NT2/D1 (cell line): ENCODE results near the gene FLOT2.
"Not testable (repeated sequence)": the region's sequence is repeated elsewhere in the genome, so short reads cannot be mapped to it uniquely, and the experiment has no call there.

Source experiments
- DNase-seq: peaks from one replicate; pipeline ENCODE4 v3.0.0-alpha.2; 2011; ENCODE audit warnings: low read depth, low spot score
- H3K27me3 ChIP-seq: 2 replicates; pipeline ENCODE4 v1.6.0; 2011; ENCODE audit warnings: mild to moderate bottlenecking; ENCODE audit not compliant: insufficient read length, insufficient read depth
- H3K36me3 ChIP-seq: 2 replicates; pipeline ENCODE4 v1.6.1; 2011; ENCODE audit warnings: mild to moderate bottlenecking, low read length, mixed read lengths; ENCODE audit not compliant: insufficient read depth, insufficient read length
- H3K4me1 ChIP-seq: 2 replicates; pipeline ENCODE4 v1.5.1; 2011; ENCODE audit not compliant: insufficient read depth, insufficient read length
- H3K4me3 ChIP-seq: 2 replicates; pipeline ENCODE4 v1.5.1; 2011; ENCODE audit warnings: low read depth; ENCODE audit not compliant: insufficient read length
- H3K9ac ChIP-seq: 2 replicates; pipeline ENCODE4 v1.6.0; 2011; ENCODE audit warnings: low read depth; ENCODE audit not compliant: insufficient read length
- H3K9me3 ChIP-seq: 2 replicates; pipeline ENCODE4 v1.5.1; 2011; ENCODE audit warnings: mild to moderate bottlenecking, low read length; ENCODE audit not compliant: insufficient read depth
- SUZ12 ChIP-seq: IDR thresholded peaks from 2 replicates; pipeline ENCODE4 v1.6.1; 2011; ENCODE audit not compliant: insufficient read length, insufficient read depth; ENCODE audit errors: extremely low read depth
- YY1 ChIP-seq: IDR thresholded peaks from 2 replicates; pipeline ENCODE4 v1.6.1; 2011; ENCODE audit not compliant: insufficient read length, insufficient read depth
- ZNF274 ChIP-seq: IDR thresholded peaks from 2 replicates; pipeline ENCODE4 v1.6.1; 2011; ENCODE audit warnings: mild to moderate bottlenecking, low read depth, low read length

The FLOT2 gene

DNA sequence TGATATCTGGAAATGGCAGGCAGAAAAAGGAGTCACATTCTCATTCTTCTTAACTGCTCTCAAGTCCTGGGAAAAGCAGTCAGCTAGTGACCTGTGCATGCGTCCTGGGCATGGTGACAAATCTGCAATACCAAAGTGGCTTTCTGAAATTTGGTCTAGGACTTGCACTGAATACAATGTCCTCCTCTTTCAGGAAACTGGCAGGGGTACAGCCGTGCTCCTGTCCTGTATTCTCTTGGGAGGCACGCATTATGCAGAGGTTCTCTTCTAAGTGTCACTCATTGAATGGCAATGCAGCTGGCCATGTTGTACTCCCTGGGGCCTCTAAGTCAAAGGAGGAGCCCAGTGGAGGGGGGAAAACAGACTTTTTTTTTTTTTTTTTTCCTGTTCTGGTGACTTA is 43.1 kb upstream of the FLOT2 start:
- TF ChIP-seq SUZ12, result no peak
- TF ChIP-seq ZNF274, result no peak
- no peak for TF ChIP-seq YY1
- no peaks in the 10 kb centered on the region for H3K9me3 ChIP-seq
- H3K27me3 ChIP-seq, result no peaks in the 10 kb centered on the region
- no peak for DNase-seq
- no peak overlapping the region for H3K4me3 ChIP-seq
- H3K36me3 ChIP-seq, result peaks cover 33% of the 10 kb centered on the region
- H3K4me1 ChIP-seq, result no peaks in the 10 kb centered on the region
- no peak overlapping the region for H3K9ac ChIP-seq

DNA sequence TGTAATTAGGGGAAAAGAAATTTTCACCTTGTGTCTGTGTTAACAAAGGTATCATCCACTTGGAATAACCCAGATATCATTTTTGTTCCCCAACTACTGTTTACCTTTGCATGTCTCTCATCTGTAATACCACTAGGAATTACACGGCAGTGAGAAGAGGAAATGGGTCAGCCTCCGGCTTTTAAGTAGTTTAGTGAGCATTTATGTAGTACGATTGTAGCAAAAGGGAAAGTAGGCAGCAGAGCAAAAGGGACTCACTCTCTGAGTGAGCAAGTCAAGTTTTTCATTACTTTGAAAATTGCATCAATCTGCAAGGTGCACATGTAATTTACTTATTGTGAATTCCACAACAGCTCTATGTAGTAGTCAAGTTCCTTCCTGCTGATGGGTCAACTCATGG is 42.6 kb upstream of the FLOT2 start:
- no peaks in the 10 kb centered on the region for H3K4me1 ChIP-seq
- H3K4me3 ChIP-seq, result no peak overlapping the region
- DNase-seq, result no peak
- H3K27me3 ChIP-seq, result no peaks in the 10 kb centered on the region
- no peak for TF ChIP-seq YY1
- no peak for TF ChIP-seq ZNF274
- no peak for TF ChIP-seq SUZ12
- no peaks in the 10 kb centered on the region for H3K9me3 ChIP-seq
- H3K9ac ChIP-seq, result no peak overlapping the region
- H3K36me3 ChIP-seq, result peaks cover 35% of the 10 kb centered on the region

DNA sequence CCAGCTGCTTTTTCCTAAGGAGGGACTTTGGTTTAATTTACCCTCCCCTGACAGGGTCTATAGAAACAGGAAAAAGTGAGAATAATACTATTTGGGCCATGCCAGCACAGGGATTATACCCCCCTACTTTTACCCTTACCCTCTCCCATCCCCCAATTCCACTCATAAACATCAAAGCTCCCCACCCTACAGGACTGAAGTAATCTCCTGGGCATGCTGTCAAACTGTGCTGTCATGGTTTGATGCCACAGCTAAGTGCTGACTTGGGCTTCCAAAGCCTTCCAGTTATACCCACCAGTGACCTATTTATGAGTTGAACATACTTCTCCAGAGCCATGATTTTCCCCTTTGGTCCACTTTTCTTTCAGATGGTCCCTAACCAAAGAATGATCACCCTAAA is 41.0 kb upstream of the FLOT2 start:
- TF ChIP-seq YY1 (no peak), ZNF274 (no peak), SUZ12 (no peak)
- Histone ChIP-seq H3K9ac (no peak overlapping the region), H3K9me3 (no peaks in the 10 kb centered on the region), H3K27me3 (no peaks in the 10 kb centered on the region), H3K4me1 (no peaks in the 10 kb centered on the region), H3K4me3 (no peak overlapping the region), H3K36me3 (peaks cover 29% of the 10 kb centered on the region)
- DNase-seq, result no peak

DNA sequence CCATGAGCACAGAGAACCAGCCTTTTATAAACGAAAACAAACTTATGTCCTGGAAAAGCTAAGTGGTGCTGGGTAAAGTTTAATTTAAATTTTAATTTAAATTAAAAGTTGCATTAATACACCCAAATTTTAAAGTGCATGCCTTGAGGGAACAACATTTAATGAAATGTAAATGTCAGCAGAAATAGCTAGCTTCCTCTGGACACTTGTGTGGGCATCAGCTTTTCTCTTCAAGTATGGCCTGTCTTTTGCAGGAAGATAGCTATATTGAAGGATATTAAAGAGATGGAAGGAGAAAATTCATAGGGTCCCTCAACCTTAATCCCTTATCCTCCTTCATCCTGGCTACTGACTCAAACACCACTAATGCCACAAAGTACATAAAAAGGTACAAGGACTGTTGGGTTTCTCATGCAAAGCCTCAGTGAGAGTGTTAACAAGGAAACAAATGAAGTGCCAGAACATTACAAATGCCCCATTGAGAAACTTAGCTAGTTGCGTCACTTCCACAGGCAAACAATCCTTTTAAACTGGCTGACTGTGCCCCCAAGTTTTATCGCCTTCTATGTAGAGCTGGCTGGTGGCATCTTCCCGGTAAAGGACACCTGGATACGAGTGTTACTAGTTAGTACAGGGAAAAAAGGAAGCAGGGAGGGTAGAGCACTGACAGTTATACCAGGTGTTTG is 39.7 kb upstream of the FLOT2 start:
- Histone ChIP-seq H3K4me3 (no peak overlapping the region), H3K36me3 (peaks cover 23% of the 10 kb centered on the region), H3K27me3 (no peaks in the 10 kb centered on the region), H3K4me1 (no peaks in the 10 kb centered on the region), H3K9ac (no peak overlapping the region), H3K9me3 (no peaks in the 10 kb centered on the region)
- TF ChIP-seq SUZ12 (no peak), YY1 (no peak), ZNF274 (no peak)
- DNase-seq, result no peak

DNA sequence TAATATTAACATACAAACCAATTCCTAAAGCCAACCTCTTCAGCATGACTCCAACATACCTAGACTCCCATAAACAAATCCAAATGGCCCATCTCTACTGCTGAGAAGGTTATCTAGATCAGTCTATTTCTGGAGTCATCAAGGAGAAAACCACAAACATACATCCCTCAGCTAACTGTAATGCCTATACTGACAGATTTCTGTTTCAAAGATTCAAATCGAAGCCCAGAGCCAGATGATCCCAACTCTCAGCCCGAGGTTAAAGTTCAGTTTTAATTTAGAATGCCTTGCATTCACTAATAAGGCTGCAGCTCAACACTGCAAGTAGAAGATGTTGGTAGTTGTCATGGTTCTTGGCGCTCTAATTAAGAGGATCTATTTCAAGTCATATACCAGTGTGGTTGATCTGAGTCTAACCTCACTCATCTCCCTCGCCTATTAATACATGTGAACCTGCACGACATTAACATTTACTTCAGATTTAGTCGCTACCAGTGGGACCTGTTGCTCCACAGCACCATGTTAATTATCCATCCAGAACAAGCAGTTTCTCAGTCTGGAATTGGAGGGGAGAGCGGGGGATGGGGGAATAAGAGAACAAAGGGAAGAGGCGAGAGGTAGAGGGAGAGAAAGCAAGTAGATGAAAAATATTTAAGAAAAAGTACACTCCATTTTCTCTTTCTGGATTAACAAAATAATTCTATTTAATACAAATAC is 38.4 kb upstream of the FLOT2 start:
- Histone ChIP-seq H3K36me3 (peaks cover 15% of the 10 kb centered on the region), H3K9me3 (no peaks in the 10 kb centered on the region), H3K4me1 (no peaks in the 10 kb centered on the region), H3K9ac (no peak overlapping the region), H3K4me3 (no peak overlapping the region), H3K27me3 (no peaks in the 10 kb centered on the region)
- no peak for DNase-seq
- TF ChIP-seq SUZ12, result no peak
- TF ChIP-seq YY1, result no peak
- no peak for TF ChIP-seq ZNF274

DNA sequence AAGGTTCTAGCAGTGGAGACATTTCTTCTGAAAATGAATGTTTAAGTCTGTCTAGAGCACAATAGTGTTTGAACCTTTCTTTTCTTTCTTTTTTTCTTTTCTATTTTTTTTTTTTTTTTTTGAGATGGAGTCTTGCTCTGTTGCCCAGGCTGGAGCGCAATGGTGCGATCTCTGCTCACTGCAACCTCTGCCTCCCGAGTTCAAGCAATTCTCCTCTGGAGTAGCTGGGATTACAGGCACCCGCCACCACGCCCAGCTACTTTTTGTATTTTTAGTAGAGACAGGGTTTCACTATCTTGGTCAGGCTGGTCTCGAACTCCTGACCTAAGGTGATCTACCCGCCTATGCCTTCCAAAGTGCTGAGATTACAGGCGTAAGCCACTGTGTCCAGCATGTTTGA is 37.0 kb upstream of the FLOT2 start:
- H3K27me3 ChIP-seq, DNase-seq, H3K9ac ChIP-seq, H3K4me1 ChIP-seq, H3K4me3 ChIP-seq, H3K9me3 ChIP-seq: not testable (repeated sequence)
- peaks cover 14% of the 10 kb centered on the region for H3K36me3 ChIP-seq

DNA sequence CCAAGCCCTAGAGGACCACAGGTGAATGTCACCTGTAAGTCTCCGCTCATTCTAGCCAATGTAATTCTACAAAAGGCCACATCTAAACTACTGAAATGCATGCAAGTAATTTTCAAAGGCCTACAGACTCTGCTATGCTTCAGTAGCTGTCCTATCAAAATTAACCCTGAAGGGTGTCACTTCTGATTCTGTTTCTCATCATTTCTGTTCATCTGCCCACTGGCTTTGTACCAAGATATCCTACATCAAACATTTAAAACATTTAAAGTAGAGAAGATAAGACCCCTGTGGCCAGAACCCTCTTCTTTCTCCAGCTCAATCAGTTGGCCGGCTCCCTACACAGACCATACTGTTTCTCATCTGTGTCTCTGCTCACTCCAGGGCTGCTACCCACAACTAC is 32.3 kb upstream of the FLOT2 start:
- DNase-seq, result no peak
- Histone ChIP-seq H3K36me3 (peaks cover 31% of the 10 kb centered on the region), H3K9ac (no peak overlapping the region), H3K9me3 (peaks cover 5% of the 10 kb centered on the region; the same call in 1 of the 2 replicates), H3K4me1 (no peaks in the 10 kb centered on the region), H3K4me3 (no peak overlapping the region), H3K27me3 (no peaks in the 10 kb centered on the region)
- no peak for TF ChIP-seq YY1
- TF ChIP-seq ZNF274, result no peak
- no peak for TF ChIP-seq SUZ12

DNA sequence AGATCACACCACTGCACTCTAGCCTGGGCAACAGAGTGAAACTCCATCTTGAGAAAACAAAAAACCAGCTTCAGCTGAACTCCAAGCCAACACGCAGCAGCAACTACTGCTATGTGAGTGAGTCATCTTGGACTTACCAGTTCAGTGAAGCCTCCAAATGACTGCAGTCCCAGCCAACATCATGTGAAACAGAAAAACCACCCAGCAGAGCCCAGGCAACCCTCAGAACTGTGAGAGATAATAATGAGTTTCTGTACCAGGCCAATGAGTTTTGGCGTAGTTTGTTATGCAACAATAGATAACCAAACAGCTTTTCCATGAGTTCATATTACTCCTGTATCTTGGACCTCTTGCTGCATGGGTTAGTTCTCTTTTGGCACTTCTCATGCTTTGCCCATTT is 30.5 kb upstream of the FLOT2 start:
- Histone ChIP-seq H3K27me3 (no peaks in the 10 kb centered on the region), H3K4me1 (no peaks in the 10 kb centered on the region), H3K9me3 (peaks cover 5% of the 10 kb centered on the region; the same call in 1 of the 2 replicates), H3K4me3 (no peak overlapping the region), H3K36me3 (peaks cover 37% of the 10 kb centered on the region), H3K9ac (no peak overlapping the region)
- no peak for TF ChIP-seq ZNF274
- TF ChIP-seq SUZ12, result no peak
- TF ChIP-seq YY1, result no peak
- no peak for DNase-seq
